HG03097 (cell line): ENCODE results near the gene DMRT1.
A peak's percentile ranks its signal among the peaks of the same experiment; 100 is the strongest.
"Not testable (repeated sequence)": the region's sequence is repeated elsewhere in the genome, so short reads cannot be mapped to it uniquely, and the experiment has no call there.

Source experiments
- ATAC-seq: cut with Tn5 transposase; IDR thresholded peaks from one replicate; pipeline ENCODE4 v1.9.1; 2021; ENCODE audit not compliant: unreplicated experiment, low FRiP score

DMRT1 gene

GRCh38 chr9:852539-852938 lies 11.0 kb downstream of the DMRT1 start:
- ATAC-seq, result no peak

GRCh38 chr9:859251-859650 lies 17.8 kb downstream of the DMRT1 start:
- ATAC-seq, result peak; percentile 99

DNA sequence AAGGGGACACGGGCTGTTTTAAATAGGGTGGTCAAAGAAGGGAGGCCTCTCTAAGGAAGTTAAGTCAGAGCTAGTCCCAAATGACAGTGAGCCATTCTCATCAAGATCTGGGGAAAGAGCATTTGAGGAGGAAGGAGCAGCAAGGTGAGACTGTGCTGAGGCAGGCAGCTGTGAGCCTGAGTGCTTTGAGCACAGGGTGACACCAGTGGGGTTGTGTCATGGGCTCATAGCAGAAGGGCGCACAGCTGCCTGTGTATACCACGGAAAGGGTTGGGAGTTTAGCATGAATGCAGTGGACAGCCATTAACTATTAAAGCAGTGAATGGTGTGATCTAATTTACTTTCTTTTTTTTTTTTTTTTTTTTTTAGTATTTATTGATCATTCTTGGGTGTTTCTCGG lies 19.2 kb downstream of the DMRT1 start:
- ATAC-seq, result no peak

- ATAC-seq, result not testable (repeated sequence)
These were observed 20.0 kb downstream of the DMRT1 start for GRCh38 chr9:861525-861924.

DNA sequence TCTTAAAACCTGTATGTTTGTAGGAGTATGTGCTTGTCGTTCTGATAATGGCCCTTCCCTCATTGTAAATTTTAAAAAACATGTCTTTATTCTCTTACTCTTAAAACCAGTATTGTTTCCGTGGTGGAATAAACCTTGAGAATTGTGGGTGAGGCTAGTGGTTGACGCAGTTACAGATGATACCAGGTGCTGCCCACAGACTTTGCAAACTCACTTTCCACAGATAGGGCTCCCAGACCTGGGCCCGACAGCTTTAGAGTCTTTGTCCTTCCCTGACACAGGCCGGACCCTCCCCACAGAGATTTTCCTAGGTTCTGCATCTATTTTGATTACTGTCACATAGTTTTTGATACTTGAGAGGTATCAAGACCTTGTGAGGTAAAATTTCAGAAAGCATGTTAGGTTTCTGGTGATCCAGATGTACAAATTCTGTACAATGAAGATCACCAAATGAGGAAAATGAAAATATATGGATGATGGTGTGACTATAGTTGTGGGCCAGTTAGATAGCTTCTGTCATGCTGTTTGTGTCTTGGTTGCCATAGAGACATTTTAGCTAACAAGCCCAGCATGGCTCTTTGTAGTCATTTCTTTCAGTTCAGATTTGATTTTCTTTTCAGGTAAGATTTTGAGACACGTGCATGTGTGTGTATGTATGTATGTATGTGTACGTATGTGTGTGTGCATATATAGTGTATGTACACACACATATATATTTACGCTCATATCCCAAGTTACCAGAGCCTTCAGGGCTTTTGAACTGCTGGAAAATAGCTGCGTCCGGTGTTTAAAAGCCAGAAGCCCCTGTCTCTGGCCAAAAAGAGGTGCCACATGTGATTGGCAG lies 33.8 kb downstream of the DMRT1 start:
- ATAC-seq, result no peak

DNA sequence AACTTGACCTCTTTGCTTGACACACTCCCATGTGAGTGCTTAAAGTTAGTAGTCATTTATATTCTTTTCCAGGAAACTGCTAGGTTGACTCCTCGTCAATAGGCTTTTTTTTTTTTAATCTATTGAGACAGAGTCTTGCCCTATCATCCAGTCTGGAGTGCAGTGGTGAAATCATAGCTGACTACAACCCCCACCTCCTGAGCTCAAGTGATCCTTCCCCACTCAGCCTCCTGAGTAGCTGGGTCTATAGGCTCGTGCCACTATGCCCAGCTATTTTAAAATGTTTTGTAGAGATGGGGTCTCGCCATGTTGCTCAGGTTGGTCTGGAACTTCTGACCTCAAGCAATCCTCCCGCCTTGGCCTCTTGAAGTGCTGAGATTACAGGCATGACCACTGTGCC lies 34.9 kb downstream of the DMRT1 start:
- no peak for ATAC-seq

GRCh38 chr9:878239-878638 lies 36.7 kb downstream of the DMRT1 start:
- ATAC-seq, result no peak

GRCh38 chr9:880725-881124 lies 39.2 kb downstream of the DMRT1 start:
- ATAC-seq, result no peak

- ATAC-seq, result no peak
These were observed 41.0 kb downstream of the DMRT1 start for GRCh38 chr9:882416-882924.

DNA sequence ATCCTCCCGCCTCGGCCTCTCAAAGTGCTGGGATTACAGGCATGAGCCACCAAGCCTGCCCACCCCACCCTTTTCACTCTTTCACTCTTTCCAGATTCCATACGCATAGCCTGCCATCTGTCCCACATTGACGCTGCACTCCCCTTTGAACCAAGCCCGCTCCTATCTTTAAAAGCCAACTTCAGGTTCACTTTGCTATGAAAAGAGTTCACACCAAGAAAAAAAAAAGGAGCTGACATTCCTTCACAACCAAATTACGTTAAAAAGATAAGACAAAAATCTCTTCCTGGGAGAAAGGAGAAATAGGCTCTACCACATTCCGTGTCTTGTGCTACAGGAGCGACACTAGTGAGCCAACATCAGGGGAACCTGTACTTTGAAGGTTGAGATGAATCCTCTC lies 41.5 kb downstream of the DMRT1 start:
- ATAC-seq, result no peak

DNA sequence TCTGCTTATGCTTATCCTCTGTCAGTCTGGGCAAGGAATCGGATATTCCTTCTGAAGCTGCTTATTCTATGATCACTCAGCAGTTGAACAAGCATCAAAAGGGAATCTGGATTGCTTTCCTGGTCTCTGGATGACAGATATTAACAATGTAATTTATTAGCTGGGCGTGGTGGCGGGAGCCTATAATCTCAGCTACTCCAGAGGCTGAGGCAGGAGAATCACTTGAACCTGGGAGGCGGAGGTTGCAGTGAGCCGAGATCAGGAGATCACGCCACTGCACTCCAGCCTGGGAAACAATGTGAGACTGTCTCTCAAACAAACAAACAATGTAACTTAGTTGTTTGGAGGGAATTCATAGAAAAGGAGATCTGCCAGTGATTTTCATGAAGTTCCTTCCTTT lies 45.4 kb downstream of the DMRT1 start:
- ATAC-seq, result no peak

DNA sequence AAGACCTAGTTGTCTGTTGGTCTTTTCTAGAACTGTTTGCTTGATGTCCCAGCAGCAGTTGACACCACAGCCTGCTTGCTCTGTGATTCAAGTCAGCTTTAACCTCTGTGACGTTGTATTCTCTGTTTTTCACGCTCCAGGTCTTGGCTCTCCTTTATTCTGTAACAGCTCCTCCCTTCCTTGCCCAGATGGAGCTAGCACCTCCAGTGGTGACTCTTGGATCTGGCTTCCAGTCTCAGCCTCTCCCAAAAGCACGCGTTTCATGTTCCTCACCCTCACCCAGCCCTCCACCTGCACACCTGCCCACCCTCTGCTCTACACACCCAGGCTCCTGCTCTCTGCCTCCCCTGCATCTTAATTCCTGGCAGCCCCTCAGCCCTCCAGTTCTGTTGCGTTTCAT lies 50.6 kb downstream of the DMRT1 start:
- no peak for ATAC-seq

DNA sequence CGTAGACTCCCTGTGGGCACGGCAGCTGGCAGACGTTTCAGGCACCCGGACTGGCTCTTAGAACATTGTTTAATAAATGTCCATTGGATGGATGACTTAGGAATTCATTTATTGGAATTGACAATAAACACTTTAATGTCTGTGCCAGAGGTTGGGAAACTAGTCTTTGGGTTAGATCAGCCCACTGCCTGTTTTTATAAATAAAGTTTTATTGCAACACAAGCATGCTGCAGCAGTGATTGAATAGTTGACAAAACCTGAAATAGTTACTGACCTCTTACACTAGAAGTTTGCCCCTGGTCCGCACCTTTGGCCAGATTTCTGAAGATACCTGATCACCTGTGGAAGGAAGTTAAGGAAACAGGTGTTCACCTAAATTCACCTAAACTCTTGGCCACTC lies 51.6 kb downstream of the DMRT1 start:
- no peak for ATAC-seq

DNA sequence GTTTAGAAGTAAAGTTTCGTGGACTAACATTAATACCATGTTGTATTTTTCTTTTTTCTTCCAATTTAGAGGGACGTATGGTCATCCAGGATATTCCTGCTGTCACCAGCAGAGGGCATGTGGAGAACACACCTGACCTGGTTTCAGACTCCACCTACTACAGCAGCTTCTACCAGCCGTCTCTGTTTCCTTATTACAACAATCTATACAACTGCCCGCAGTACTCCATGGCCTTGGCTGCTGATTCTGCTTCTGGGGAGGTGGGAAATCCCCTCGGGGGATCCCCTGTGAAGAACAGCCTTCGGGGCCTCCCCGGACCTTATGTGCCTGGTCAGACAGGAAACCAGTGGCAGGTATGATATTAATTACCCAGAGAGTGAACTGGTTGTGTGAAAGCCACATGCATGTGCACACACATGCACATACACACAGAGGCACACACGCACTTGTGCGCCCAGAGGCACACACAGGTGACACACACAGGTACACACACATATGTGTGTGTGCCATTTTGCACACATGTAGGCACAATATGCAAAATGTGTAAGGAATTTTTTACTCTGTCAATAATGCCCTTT lies 52.4 kb downstream of the DMRT1 start:
- ATAC-seq, result peak; percentile 98

GRCh38 chr9:899440-900184 lies 58.1 kb downstream of the DMRT1 start:
- no peak for ATAC-seq

DNA sequence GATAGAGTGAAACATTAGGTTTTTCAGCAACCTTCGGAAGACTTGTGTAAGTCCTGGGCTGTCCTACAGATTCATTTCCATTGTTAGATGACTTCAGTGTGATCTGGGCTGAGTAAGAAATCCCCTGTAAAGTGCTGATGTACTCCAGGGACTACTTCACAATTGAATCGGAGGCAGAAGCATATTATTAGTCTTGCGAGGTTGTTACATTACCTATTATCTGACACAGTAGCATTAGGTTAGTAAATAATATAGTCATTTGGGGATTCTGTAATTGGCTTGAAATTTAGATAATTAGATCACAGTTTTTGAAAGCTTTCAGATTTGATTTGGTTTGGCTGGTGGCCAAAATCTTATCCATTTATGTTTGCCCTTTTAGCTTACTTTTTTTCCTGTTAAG lies 62.4 kb downstream of the DMRT1 start:
- no peak for ATAC-seq

GRCh38 chr9:905906-906305 lies 64.4 kb downstream of the DMRT1 start:
- ATAC-seq, result no peak

DNA sequence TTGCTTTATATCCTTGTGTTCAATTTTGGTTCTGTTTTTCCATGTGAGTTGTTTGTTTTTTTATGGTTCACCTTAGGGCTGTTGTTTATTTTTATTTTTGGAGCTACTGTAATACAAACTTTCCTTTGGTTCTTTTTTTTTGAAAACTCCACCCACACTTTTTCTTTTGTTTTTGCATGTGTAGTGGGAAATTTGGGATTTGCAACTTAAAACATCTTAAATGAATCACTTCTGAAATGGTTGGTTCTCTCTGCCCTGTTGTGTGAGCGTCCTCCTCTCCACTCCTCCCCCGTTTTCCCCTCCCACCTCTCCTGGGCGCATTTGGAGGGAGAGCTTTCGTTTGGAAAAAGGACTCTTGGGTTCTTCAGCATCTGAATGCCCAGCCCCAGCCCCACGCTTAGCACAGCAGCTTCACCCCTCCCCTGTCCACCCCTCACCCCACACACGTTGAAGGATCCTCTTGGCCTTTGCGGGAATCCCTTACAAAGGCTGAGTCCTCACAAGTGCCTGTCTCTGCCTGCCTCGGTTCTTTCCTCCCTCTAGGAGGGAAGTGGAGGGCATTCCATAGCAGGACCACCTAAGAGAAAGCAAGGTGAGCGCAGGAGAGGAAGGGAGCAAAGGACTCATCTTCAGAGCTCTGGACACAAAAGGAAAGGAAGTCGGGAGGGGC lies 67.2 kb downstream of the DMRT1 start:
- ATAC-seq, result no peak

DNA sequence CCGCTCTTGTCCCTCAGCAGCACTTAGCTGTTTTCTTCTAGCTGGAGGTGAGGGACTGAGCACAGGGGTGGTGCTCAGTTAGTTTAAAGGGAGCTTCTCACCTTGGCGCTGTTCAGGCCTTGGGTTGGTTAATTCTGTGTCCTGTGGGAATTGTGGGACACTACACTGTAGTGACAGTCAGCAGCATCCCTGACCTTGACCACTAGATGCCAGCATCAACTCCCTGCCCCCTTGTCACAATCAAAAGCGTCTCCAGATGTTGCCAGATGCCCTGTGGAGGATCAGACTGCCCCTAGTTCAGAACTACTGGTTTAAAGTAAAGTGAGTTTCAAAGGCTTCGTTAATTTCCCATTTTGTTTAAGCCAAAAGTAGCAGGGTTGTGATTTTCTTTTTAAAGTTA lies 69.5 kb downstream of the DMRT1 start:
- ATAC-seq, result no peak

DNA sequence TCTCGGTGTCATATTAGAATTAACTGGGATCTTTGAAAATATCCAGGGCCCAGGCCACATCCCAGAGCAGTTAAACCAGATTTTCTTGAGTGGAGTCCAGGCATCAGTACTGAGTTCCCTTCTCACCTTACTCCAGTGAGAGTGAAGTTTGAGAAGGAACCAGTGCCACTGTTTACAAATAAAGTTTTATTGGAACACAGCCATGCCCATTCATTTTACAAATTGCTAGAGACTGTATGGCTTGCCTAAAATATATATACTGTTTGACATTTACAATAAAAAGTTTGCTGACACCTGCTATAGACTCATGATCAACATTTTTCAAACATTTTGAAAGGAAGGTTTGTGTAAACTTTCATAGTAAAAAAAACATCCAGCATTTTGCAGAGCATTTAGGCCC lies 71.3 kb downstream of the DMRT1 start:
- ATAC-seq, result no peak

DNA sequence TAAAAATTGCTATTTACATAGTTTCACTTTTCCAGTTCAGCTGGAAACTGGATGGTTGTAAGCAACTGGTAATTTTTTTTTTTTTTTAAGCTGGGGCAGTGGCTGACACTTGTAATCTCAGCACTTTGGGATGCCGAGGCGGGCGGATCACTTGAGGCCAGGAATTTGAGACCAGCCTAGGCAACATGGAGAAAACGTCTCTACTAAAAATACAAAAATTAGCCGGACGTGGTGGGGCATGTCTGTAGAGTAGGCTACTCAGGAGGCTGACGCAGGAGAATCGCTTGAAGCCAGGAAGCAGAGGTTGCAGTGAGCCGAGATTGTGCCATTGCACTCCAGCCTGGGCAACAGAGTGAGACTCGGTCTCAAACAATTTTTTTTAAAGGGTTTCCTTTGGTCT lies 72.0 kb downstream of the DMRT1 start:
- not testable (repeated sequence) for ATAC-seq
